ENCODE data around the gene PDCD1LG2.

GRCh38 chr9:5499157-5499556 is 11.2 kb upstream of the PDCD1LG2 start:
- TF ChIP-seq CTCF (IDR thresholded peaks at IDR 0.05; ENCODE audit: low read depth, low read length, poor library complexity, severe bottlenecking), result no peak
- TF ChIP-seq EZH2phosphoT487 (IDR thresholded peaks at IDR 0.05; ENCODE audit: borderline replicate concordance, low read length), result no peak
